HTR-8/SVneo (cell line): ENCODE data around the gene MTG2.
A peak's percentile ranks its signal among the peaks of the same experiment; 100 is the strongest.

Experiments used
- DNase-seq: peaks from one replicate; pipeline ENCODE4 v3.0.0; 2011; ENCODE audit warnings: low spot score, mixed read lengths; ENCODE audit not compliant: insufficient read length
- FAIRE-seq: peaks from 2 replicates; lab custom pipeline; 2011; peaks lifted over from hg19 to GRCh38; lab: Jason Lieb, UNC

Gene MTG2

GRCh38 chr20:62182469-62183425 is at the start of gene MTG2:
Gene MTG2, plus strand, starts transcription at chr20:62183028. Its CDS starts 10,393 bp downstream, at chr20:62193421.
- peak; percentile 100 for DNase-seq
- FAIRE-seq, result peak; percentile 98

GRCh38 chr20:62133051-62133845 is 49.6 kb upstream of the MTG2 start:
- FAIRE-seq (no peak), DNase-seq (no peak)

GRCh38 chr20:62133864-62134263 is 49.0 kb upstream of the MTG2 start:
- FAIRE-seq, result peak; percentile 49
- no peak for DNase-seq

GRCh38 chr20:62134735-62135231 is 48.0 kb upstream of the MTG2 start:
- peak; percentile 65 for FAIRE-seq
- DNase-seq, result no peak

GRCh38 chr20:62135573-62136266 is 47.1 kb upstream of the MTG2 start:
- FAIRE-seq, result no peak
- DNase-seq, result no peak

GRCh38 chr20:62136283-62137091 is 46.3 kb upstream of the MTG2 start:
- FAIRE-seq, result peak; percentile 60
- peak; percentile 89 for DNase-seq

GRCh38 chr20:62137092-62137384 is 45.8 kb upstream of the MTG2 start:
- DNase-seq, result no peak

GRCh38 chr20:62137478-62138203 is 45.2 kb upstream of the MTG2 start:
- FAIRE-seq (peak; percentile 4), DNase-seq (no peak)

More at GRCh38 chr20:62137092-62137384, 45.8 kb upstream of the MTG2 start:
- no peak for FAIRE-seq

GRCh38 chr20:62138204-62138543 is 44.7 kb upstream of the MTG2 start:
- DNase-seq (no peak), FAIRE-seq (peak; percentile 46)

GRCh38 chr20:62138912-62139311 is 43.9 kb upstream of the MTG2 start:
- no peak for FAIRE-seq
- no peak for DNase-seq

GRCh38 chr20:62139636-62140035 is 43.2 kb upstream of the MTG2 start:
- DNase-seq (no peak), FAIRE-seq (no peak)

GRCh38 chr20:62141043-62141396 is 41.8 kb upstream of the MTG2 start:
- DNase-seq, result no peak
- peak; percentile 44 for FAIRE-seq

- no peak for DNase-seq
- FAIRE-seq, result peak; percentile 72
These were observed 41.2 kb upstream of the MTG2 start for GRCh38 chr20:62141397-62142251.

- no peak for DNase-seq
- peak; percentile 26 for FAIRE-seq
These were observed 40.4 kb upstream of the MTG2 start for GRCh38 chr20:62142252-62143080.

GRCh38 chr20:62143081-62143956 is 39.5 kb upstream of the MTG2 start, which contains the start of the genes PSMA7 and SS18L1:
Gene PSMA7, minus strand, starts transcription at chr20:62143394. Its CDS starts 91 bp downstream, at chr20:62143303.
Gene SS18L1, plus strand, starts transcription at chr20:62143769. Its CDS starts 52 bp downstream, at chr20:62143821.
- DNase-seq, result peak; percentile 98
- peak; percentile 100 for FAIRE-seq
